Stimulated activated effector memory CD8-positive, alpha-beta T cell treated with anti-CD3 and anti-CD28 coated beads, Interleukin-12 subunit alpha, Interleukin-12 subunit beta, amount 100 ng/mL, for 72 hours (primary cell): Measurements from ENCODE around the gene TNP1.

Experiments used
- ATAC-seq: fragments of 150-1000 bp; cut with Tn5 transposase; 2 replicates; pipeline ENCODE4 v1.10.0; 2021
- DNase-seq, 2 donors: peaks; one replicate each; pipeline ENCODE4 v3.0.0; 2021 to 2022; ENCODE audit warnings: low spot score in 2 of 2
- H3K27ac Mint-ChIP-seq: one replicate; pipeline ENCODE4 v1.8.0; 2022; ENCODE audit warnings: mild to moderate bottlenecking, mixed read lengths
- H3K36me3 Mint-ChIP-seq: one replicate; pipeline ENCODE4 v1.8.0; 2022; ENCODE audit warnings: mild to moderate bottlenecking, mixed read lengths
- H3K4me1 Mint-ChIP-seq: one replicate; pipeline ENCODE4 v1.8.0; 2022; ENCODE audit warnings: mixed read lengths
- H3K4me3 Mint-ChIP-seq: one replicate; pipeline ENCODE4 v1.8.0; 2022; ENCODE audit warnings: mild to moderate bottlenecking, mixed read lengths
- H3K9me3 Mint-ChIP-seq: one replicate; pipeline ENCODE4 v1.8.0; 2022; ENCODE audit warnings: mixed read lengths

TNP1 gene

GRCh38 chr2:216833061-216833460 is 26.8 kb downstream of the TNP1 start:
- Mint-ChIP-seq H3K36me3 (no peaks in the 10 kb centered on the region), H3K4me3 (no peak overlapping the region), H3K9me3 (peaks cover 6% of the 10 kb centered on the region), H3K27ac (no peak overlapping the region), H3K4me1 (no peaks in the 10 kb centered on the region)
- ATAC-seq: no peak
- no peak for DNase-seq

- H3K4me3 Mint-ChIP-seq: no peak overlapping the region
- no peak for ATAC-seq
- no peaks in the 10 kb centered on the region for H3K9me3 Mint-ChIP-seq
Measured at GRCh38 chr2:216830346-216830745, 29.5 kb downstream of the TNP1 start.

DNA sequence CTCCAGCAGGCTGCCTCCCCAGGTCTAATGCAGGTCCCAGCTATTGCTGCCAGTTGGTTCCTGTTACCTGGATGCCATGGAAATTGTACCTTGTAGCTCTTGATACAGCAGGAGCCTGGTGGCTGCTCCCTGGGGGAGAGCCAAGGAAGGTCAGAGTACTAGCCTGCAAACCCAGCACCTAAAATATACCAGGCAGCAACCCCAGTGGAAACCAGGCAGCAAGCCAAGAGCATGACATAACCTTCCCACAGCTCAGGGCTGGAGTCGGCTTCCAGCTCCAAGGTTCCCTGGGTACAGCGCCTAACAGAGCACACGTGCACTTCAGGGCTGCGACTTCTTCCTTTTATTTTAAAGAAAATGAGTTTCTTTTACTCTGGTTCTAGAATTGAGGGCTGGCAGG is 30.3 kb downstream of the TNP1 start:
- Mint-ChIP-seq H3K4me1 (no peaks in the 10 kb centered on the region), H3K9me3 (peaks cover 3% of the 10 kb centered on the region), H3K36me3 (no peaks in the 10 kb centered on the region), H3K27ac (no peak overlapping the region), H3K4me3 (no peak overlapping the region)
- ATAC-seq: no peak
- no peak for DNase-seq

More at GRCh38 chr2:216830346-216830745, 29.5 kb downstream of the TNP1 start:
- Mint-ChIP-seq H3K27ac (no peak overlapping the region), H3K36me3 (no peaks in the 10 kb centered on the region), H3K4me1 (no peaks in the 10 kb centered on the region)
- DNase-seq: no peak

- no peaks in the 10 kb centered on the region for H3K36me3 Mint-ChIP-seq
- no peaks in the 10 kb centered on the region for H3K4me1 Mint-ChIP-seq
- H3K9me3 Mint-ChIP-seq: peaks cover 3% of the 10 kb centered on the region
- DNase-seq (no peak), ATAC-seq (no peak)
- H3K27ac Mint-ChIP-seq: no peak overlapping the region
- no peak overlapping the region for H3K4me3 Mint-ChIP-seq
Measured at GRCh38 chr2:216827073-216827720, 32.7 kb downstream of the TNP1 start.

- DNase-seq: no peak
- no peak for ATAC-seq
- Mint-ChIP-seq H3K4me3 (no peak overlapping the region), H3K4me1 (no peaks in the 10 kb centered on the region), H3K27ac (no peak overlapping the region), H3K36me3 (no peaks in the 10 kb centered on the region), H3K9me3 (peaks cover 3% of the 10 kb centered on the region)
Measured at GRCh38 chr2:216822470-216822869, 37.4 kb downstream of the TNP1 start.

DNA sequence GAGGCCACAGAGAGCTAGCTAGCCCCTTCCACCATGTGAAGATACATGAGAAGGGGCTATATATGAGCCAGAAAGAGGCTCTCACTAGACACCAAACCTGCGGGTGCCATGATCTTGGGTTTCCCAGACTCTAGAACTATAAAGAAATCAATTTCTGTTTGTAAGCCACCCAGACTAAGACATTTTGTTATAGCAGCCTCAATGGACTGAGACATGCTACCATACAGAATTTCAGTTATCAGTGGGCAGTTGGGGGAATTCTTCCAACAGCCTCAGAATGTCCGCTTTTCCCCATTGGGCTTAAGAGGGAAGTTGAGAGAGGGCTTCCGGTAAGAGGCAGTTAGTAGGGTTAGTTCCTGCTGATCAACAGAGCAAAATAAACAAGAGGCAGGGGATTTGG is 39.2 kb downstream of the TNP1 start:
- H3K4me1 Mint-ChIP-seq: no peaks in the 10 kb centered on the region
- H3K36me3 Mint-ChIP-seq: no peaks in the 10 kb centered on the region
- DNase-seq: no peak
- ATAC-seq: no peak
- H3K27ac Mint-ChIP-seq: no peak overlapping the region
- no peak overlapping the region for H3K4me3 Mint-ChIP-seq
- H3K9me3 Mint-ChIP-seq: peaks cover 3% of the 10 kb centered on the region

- no peak overlapping the region for H3K27ac Mint-ChIP-seq
- no peaks in the 10 kb centered on the region for H3K4me1 Mint-ChIP-seq
Measured at GRCh38 chr2:216819766-216820165, 40.1 kb downstream of the TNP1 start.

DNA sequence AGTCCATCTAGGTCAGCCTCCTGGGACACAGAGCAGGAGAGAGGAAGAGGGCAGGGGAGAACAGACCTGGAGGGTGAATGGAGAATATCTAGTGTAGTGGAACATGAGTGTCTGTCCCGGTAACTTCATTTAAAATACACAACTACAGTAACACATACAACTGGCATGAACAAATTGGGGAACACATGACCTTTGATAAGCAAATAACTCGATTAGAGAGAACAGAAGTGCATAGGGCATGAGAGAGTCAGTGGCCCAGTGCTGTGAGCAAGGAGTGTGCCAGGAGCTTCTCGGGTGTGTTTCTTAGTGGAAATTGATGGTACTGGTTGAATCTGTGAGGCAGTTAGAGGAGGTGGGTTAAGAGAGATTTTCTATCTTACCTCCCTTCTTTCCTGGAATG is 40.8 kb downstream of the TNP1 start:
- no peak for ATAC-seq
- H3K4me3 Mint-ChIP-seq: no peak overlapping the region
- no peak for DNase-seq
- no peak overlapping the region for H3K27ac Mint-ChIP-seq
- no peaks in the 10 kb centered on the region for H3K4me1 Mint-ChIP-seq
- no peaks in the 10 kb centered on the region for H3K36me3 Mint-ChIP-seq
- H3K9me3 Mint-ChIP-seq: no peaks in the 10 kb centered on the region

More at GRCh38 chr2:216819766-216820165, 40.1 kb downstream of the TNP1 start:
- no peak for ATAC-seq
- no peaks in the 10 kb centered on the region for H3K9me3 Mint-ChIP-seq
- no peaks in the 10 kb centered on the region for H3K36me3 Mint-ChIP-seq
- no peak for DNase-seq
- no peak overlapping the region for H3K4me3 Mint-ChIP-seq

DNA sequence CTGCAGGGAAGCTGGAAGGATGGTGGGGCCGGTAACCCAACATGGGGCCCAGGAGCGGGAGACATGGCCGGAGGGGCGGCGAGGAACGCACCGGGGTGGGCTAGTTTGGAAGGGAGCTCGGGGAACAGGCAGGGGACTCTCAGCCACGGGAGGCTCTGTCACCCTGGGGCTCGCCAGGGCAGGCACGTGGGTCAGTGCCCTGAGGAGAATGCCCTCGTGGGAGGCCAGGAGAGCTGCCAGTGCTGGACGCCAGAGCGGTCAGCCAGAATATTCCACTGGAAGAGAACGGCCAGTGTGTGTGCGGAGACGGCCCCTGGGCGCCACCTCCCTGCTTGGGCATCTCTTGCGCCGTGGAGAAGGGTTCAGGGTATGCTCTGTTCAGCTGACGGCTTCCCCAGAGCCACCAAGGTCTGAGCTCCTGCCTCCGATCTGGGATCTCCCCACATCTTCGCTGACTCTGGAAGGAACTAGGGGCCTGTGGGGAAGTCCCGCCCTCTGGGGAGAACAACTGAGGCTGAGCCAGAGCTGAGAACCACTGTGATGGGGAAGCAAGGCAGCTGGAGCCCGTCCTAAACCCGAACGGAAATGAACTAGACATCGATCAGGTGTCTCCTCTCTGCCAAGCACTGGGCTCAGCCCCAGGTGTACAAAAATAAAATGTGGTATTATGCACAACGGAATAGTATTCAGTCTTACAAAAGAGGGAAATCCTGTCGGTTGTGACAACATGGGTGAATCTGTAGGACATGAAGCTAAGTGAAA is 49.3 kb downstream of the TNP1 start:
- no peak for ATAC-seq
- no peak overlapping the region for H3K4me3 Mint-ChIP-seq
- no peak for DNase-seq
- H3K27ac Mint-ChIP-seq: no peak overlapping the region
- H3K4me1 Mint-ChIP-seq: no peaks in the 10 kb centered on the region
- H3K9me3 Mint-ChIP-seq: no peaks in the 10 kb centered on the region
- H3K36me3 Mint-ChIP-seq: no peaks in the 10 kb centered on the region
